Loucy (cell line): ENCODE measurements around the gene BAX.

Experiments
- CTCF ChIP-seq: fragments of 200-600 bp; sonication (generic); conservative IDR thresholded peaks from 2 replicates; pipeline ENCODE4 v1.5.1; 2014; ENCODE audit warnings: mild to moderate bottlenecking, antibody characterized with exemption, low read length
- EZH2phosphoT487 ChIP-seq: fragments of 200-600 bp; IDR thresholded peaks from 2 replicates; pipeline ENCODE4 v1.6.1; 2018; ENCODE audit warnings: antibody characterized with exemption, mild to moderate bottlenecking, moderate library complexity, borderline replicate concordance

DNA sequence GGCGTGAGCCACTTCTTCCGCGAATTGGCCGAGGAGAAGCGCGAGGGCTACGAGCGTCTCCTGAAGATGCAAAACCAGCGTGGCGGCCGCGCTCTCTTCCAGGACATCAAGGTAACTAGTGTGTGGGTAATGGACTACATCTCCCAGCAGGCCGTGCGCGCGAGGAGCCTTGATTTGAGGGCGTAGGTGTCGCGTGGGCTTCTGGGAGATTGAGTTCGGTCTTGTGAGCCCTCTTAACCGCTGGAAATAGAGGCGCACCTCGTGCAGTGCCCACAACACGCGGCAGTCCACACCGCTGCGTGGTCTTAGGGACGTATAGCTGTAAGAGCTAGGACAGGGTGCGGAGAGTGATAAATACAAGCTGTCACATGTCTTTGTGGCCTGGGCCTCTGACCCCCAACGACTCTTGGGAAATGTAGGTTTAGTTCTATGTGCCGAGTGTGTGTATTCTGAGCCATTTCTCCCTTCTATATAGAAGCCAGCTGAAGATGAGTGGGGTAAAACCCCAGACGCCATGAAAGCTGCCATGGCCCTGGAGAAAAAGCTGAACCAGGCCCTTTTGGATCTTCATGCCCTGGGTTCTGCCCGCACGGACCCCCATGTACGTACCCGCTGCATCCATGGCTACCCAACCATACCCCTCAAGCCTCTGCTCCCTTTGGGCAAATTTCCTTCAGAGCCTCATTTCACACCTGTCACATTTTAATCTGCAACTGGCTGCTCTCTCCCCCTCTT lies 11.3 kb downstream of the BAX start:
- TF ChIP-seq CTCF (no peak), EZH2phosphoT487 (no peak)
